HG03103 (cell line): ENCODE measurements around the gene NTNG1.

Experiments used
- ATAC-seq: cut with Tn5 transposase; IDR thresholded peaks from one replicate; pipeline ENCODE4 v1.9.1; 2021; ENCODE audit warnings: low read depth; ENCODE audit not compliant: unreplicated experiment

The NTNG1 gene

GRCh38 chr1:107378426-107378825 is 237.6 kb downstream of the NTNG1 start:
- ATAC-seq = no peak

- no peak for ATAC-seq
Measured at GRCh38 chr1:107378866-107379265, 238.0 kb downstream of the NTNG1 start.

GRCh38 chr1:107379826-107380225 is 239.0 kb downstream of the NTNG1 start:
- no peak for ATAC-seq

- no peak for ATAC-seq
Measured at GRCh38 chr1:107389410-107390396, 248.9 kb downstream of the NTNG1 start.

GRCh38 chr1:107394301-107394700 is 253.5 kb downstream of the NTNG1 start:
- no peak for ATAC-seq

- ATAC-seq = no peak
Measured at GRCh38 chr1:107401704-107402103, 260.9 kb downstream of the NTNG1 start.

GRCh38 chr1:107404756-107405155 is 263.9 kb downstream of the NTNG1 start:
- ATAC-seq = no peak

GRCh38 chr1:107405236-107405635 is 264.4 kb downstream of the NTNG1 start:
- ATAC-seq = no peak

- ATAC-seq = no peak
Measured at GRCh38 chr1:107407011-107407410, 266.2 kb downstream of the NTNG1 start.

GRCh38 chr1:107413546-107413945 is 272.7 kb downstream of the NTNG1 start:
- no peak for ATAC-seq

GRCh38 chr1:107413951-107414350 is 273.1 kb downstream of the NTNG1 start:
- ATAC-seq = no peak

GRCh38 chr1:107414550-107414949 is 273.7 kb downstream of the NTNG1 start:
- no peak for ATAC-seq

- no peak for ATAC-seq
Measured at GRCh38 chr1:107415241-107415640, 274.4 kb downstream of the NTNG1 start.

- ATAC-seq = no peak
Measured at GRCh38 chr1:107419003-107419402, 278.2 kb downstream of the NTNG1 start.

GRCh38 chr1:107422901-107423300 is 282.1 kb downstream of the NTNG1 start:
- ATAC-seq = no peak

GRCh38 chr1:107430540-107431228 is 289.8 kb downstream of the NTNG1 start:
- peak; percentile 67 for ATAC-seq

GRCh38 chr1:107432108-107432507 is 291.3 kb downstream of the NTNG1 start:
- ATAC-seq = no peak

- ATAC-seq = no peak
Measured at GRCh38 chr1:107433068-107433467, 292.2 kb downstream of the NTNG1 start.

GRCh38 chr1:107433635-107434360 is 293.0 kb downstream of the NTNG1 start:
- ATAC-seq = no peak

GRCh38 chr1:107434361-107434693 is 293.5 kb downstream of the NTNG1 start:
- ATAC-seq = no peak
